HepG2 (cell line): ENCODE results near the gene DMRT3. TPM values are rescaled to one million over a fixed set of nuclear protein-coding genes. Genes with fewer than 3 reads are reported as not detected.

Experiments
- ATAC-seq: fragments of 200-7000 bp; cut with Tn5 transposase; 3 replicates; pipeline ENCODE4 v1.9.1; 2020; ENCODE audit warnings: mild to moderate bottlenecking, moderate library complexity
- BruUV-seq: library from RNA; stranded (reverse); fragments of 400-500 nt; replicated peaks from 2 replicates; lab custom pipeline; 2021; lab: Mats Ljungman, UMichigan
- CTCF ChIA-PET: fragments of 300-600 bp; formaldehyde crosslinking; extraction: SDS; loops from one replicate; lab custom pipeline; 2021; ENCODE audit warnings: low total read pairs, inconsistent platforms, low intra/inter-chr PET ratio; lab: Yijun Ruan, JAX
- POLR2A ChIA-PET: fragments of 350-600 bp; sonication (Branson Sonifier 250); formaldehyde crosslinking; loops from one replicate; lab custom pipeline; 2020; ENCODE audit warnings: antibody characterized with exemption, inconsistent platforms; lab: Yijun Ruan, JAX
- DNase-seq: peaks from one replicate; pipeline ENCODE4 v3.0.0-alpha.2; 2015; ENCODE audit warnings: low spot score
- FAIRE-seq: peaks from 3 replicates; lab custom pipeline; 2011; peaks lifted over from hg19 to GRCh38; lab: Jason Lieb, UNC
- H2AFZ ChIP-seq: one replicate; pipeline ENCODE4 v1.6.1; 2011; ENCODE audit warnings: low read length, inconsistent platforms
- H3K27ac ChIP-seq: fragments of 300-600 bp; 3 replicates; pipeline ENCODE4 v1.8.0; 2011; ENCODE audit warnings: mixed run types, mild to moderate bottlenecking, mixed read lengths, low read length, inconsistent platforms; ENCODE audit not compliant: insufficient read depth; ENCODE audit errors: extremely low read length
- H3K27me3 ChIP-seq, 2 experiments: fragments of 200-600 bp in 1 of 2; 2 replicates in 1 of 2; 3 replicates in 1 of 2; pipeline versions ENCODE4 v1.6.0 to v1.8.0; 2011; ENCODE audit warnings: low read length in 2 of 2, mild to moderate bottlenecking in 2 of 2, moderate library complexity in 2 of 2, inconsistent platforms in 1 of 2; ENCODE audit not compliant: insufficient read depth in 2 of 2, control insufficient read depth in 1 of 2
- H3K36me3 ChIP-seq, 2 experiments: fragments of 200-600 bp in 1 of 2; replicated peaks in 1 of 2; 2 replicates in 1 of 2; 3 replicates in 1 of 2; pipeline versions ENCODE4 v1.5.1 to v1.8.0; 2011; ENCODE audit warnings: low read length in 2 of 2, inconsistent platforms in 1 of 2; ENCODE audit not compliant: insufficient read depth in 2 of 2, control insufficient read depth in 1 of 2
- H3K4me1 ChIP-seq: 2 replicates; pipeline ENCODE4 v1.5.1; 2012; ENCODE audit warnings: low read length, inconsistent platforms; ENCODE audit not compliant: insufficient read depth
- H3K4me2 ChIP-seq: 2 replicates; pipeline ENCODE4 v1.6.0; 2011; ENCODE audit warnings: low read depth, low read length, inconsistent platforms
- H3K4me3 ChIP-seq, 3 experiments: fragments of 200-600 bp in 1 of 3; sonication (generic), shearing (Covaris generic) in 1 of 3; replicated peaks in 1 of 3; 2 replicates each; pipeline ENCODE4 v1.5.1; 2011 to 2016; ENCODE audit warnings: low read length in 3 of 3, inconsistent platforms in 2 of 3, low read depth in 2 of 3, mild to moderate bottlenecking in 2 of 3, control low read depth in 1 of 3, mixed read lengths in 1 of 3; ENCODE audit not compliant: insufficient read depth in 1 of 3
- H3K79me2 ChIP-seq: one replicate; pipeline ENCODE4 v1.6.1; 2011; ENCODE audit warnings: low read length, inconsistent platforms; ENCODE audit not compliant: insufficient read depth
- H3K9ac ChIP-seq: 2 replicates; pipeline ENCODE4 v1.6.0; 2011; ENCODE audit warnings: mild to moderate bottlenecking, low read depth, low read length, inconsistent platforms; ENCODE audit not compliant: insufficient read depth
- H3K9me3 ChIP-seq: 2 replicates; pipeline ENCODE4 v1.5.1; 2012; ENCODE audit warnings: mild to moderate bottlenecking, low read length
- H4K20me1 ChIP-seq: 2 replicates; pipeline ENCODE4 v1.6.0; 2011; ENCODE audit warnings: inconsistent platforms, mild to moderate bottlenecking, low read length, moderate library complexity; ENCODE audit not compliant: insufficient read depth
- CAMTA2 ChIP-seq: sonication (generic); formaldehyde crosslinking; IDR thresholded peaks from 2 replicates; pipeline ENCODE4 v1.4.0; 2020; ENCODE audit warnings: mild to moderate bottlenecking, missing genetic modification reagents, borderline replicate concordance
- E2F1 ChIP-seq: sonication (generic); formaldehyde crosslinking; IDR thresholded peaks from 2 replicates; pipeline ENCODE4 v1.5.0; 2020; ENCODE audit warnings: missing genetic modification reagents
- KDM4B ChIP-seq: sonication (generic); formaldehyde crosslinking; IDR thresholded peaks from 2 replicates; pipeline ENCODE4 v1.4.0; 2020; ENCODE audit warnings: missing genetic modification reagents
- MAFK ChIP-seq, 2 experiments: IDR thresholded peaks in 1 of 2; conservative IDR thresholded peaks in 1 of 2; 2 replicates each; pipeline ENCODE4 v1.6.1; 2011; ENCODE audit warnings: improper control_type of control experiment in 2 of 2, low read length in 2 of 2
- ZBTB34 ChIP-seq: sonication (generic); formaldehyde crosslinking; IDR thresholded peaks from 2 replicates; pipeline ENCODE4 v1.8.0; 2022; ENCODE audit warnings: mild to moderate bottlenecking, missing genetic modification reagents
- ZNF354B ChIP-seq: sonication (generic); formaldehyde crosslinking; IDR thresholded peaks from 2 replicates; pipeline ENCODE4 v1.8.0; 2022; ENCODE audit warnings: mild to moderate bottlenecking, missing genetic modification reagents
- WGBS: methylation state at CpG from one replicate; pipeline ENCODE4 v1.1.6; 2017; ENCODE audit warnings: low lambda C conversion rate; 5-methylcytosine and 5-hydroxymethylcytosine counted together
- in situ Hi-C: cut with HindIII; loops from 2 replicates; pipeline ENCODE4 v1.10.0; 2017; ENCODE audit warnings: low pct_unique_long_range_greater_than_20kb; ENCODE audit not compliant: extremely low pct_ligation_motif_present
- intact Hi-C: fragments of 100-400 bp; cut with micrococcal nuclease; formaldehyde crosslinking; loops from one replicate; pipeline ENCODE4 v1.10.0; 2022; ENCODE audit not compliant: unreplicated experiment
- polyA plus RNA-seq, 8 experiments: library from polyadenylated mRNA; depleted of rRNA in 3 of 8; stranded (reverse) in 7 of 8; unstranded in 1 of 8; fragments of >200 nt; fragmentation: Illumina TruSeq in 4 of 8; extraction: Trizol in 4 of 8; gene quantifications; 2 replicates each; pipeline versions ENCODE4 v1.2.1 to v1.2.3, GENCODE V29; 2011 to 2016; ENCODE audit warnings: low read depth in 4 of 8, missing spikeins in 1 of 8, mixed read lengths in 1 of 8; ENCODE audit not compliant: insufficient read depth in 1 of 8
- total RNA-seq, 5 experiments: library from RNA; depleted of rRNA; stranded (reverse); fragments of >200 nt; fragmentation: Illumina TruSeq; extraction: Trizol; gene quantifications; 2 replicates each; pipeline ENCODE4 v1.2.3, GENCODE V29; 2016; ENCODE audit warnings: low read depth in 1 of 5

DMRT3 gene
- total and polyA plus RNA-seq, 2 of the 13 experiments (the other 11 are each of a cell fraction or from before 2014, with no cell fraction given), result not detected

- Histone ChIP-seq H3K27ac (no peak overlapping the region), H2AFZ (no peak overlapping the region), H3K4me1 (no peaks in the 10 kb centered on the region), H4K20me1 (no peaks in the 10 kb centered on the region), H3K4me2 (no peak overlapping the region), H3K27me3 (peaks cover 6 to 60% of the 10 kb centered on the region in 2 experiments), H3K9ac (no peak overlapping the region), H3K9me3 (no peaks in the 10 kb centered on the region), H3K79me2 (no peaks in the 10 kb centered on the region), H3K36me3 (no peaks in the 10 kb centered on the region), H3K4me3 (no peak overlapping the region)
- ATAC-seq (no peak), FAIRE-seq (no peak), DNase-seq (no peak)
- BruUV-seq, result no TSS peak
- POLR2A ChIA-PET, result no interaction called here
- intact Hi-C loops (no loop called here), in situ Hi-C loops (no loop called here)
- no peak for TF ChIP-seq ZNF354B (CRISPR knock-in tag)
- WGBS, result 61% methylated on average over 41 of the region's 68 CpGs
- CTCF ChIA-PET, result no interaction called here
Measured at GRCh38 chr9:972501-973294, 3.8 kb upstream of the DMRT3 start.

GRCh38 chr9:973295-973834 is 3.1 kb upstream of the DMRT3 start:
- Histone ChIP-seq H3K79me2 (no peaks in the 10 kb centered on the region), H3K27ac (no peak overlapping the region), H3K9me3 (no peaks in the 10 kb centered on the region), H3K36me3 (no peaks in the 10 kb centered on the region), H2AFZ (no peak overlapping the region), H3K4me1 (no peaks in the 10 kb centered on the region), H3K9ac (no peak overlapping the region), H4K20me1 (no peaks in the 10 kb centered on the region), H3K4me2 (no peak overlapping the region), H3K27me3 (peaks cover 7 to 62% of the 10 kb centered on the region in 2 experiments), H3K4me3 (no peak overlapping the region)
- 52% methylated on average over 14 of the region's 17 CpGs for WGBS
- intact Hi-C loops, result no loop called here
- TF ChIP-seq CAMTA2 (CRISPR knock-in tag), result no peak
- TF ChIP-seq KDM4B (CRISPR knock-in tag), result no peak
- no peak for TF ChIP-seq ZBTB34 (CRISPR knock-in tag)
- no peak for TF ChIP-seq MAFK (conservative IDR thresholded peaks at IDR 0.05 in 1 of 2, IDR thresholded peaks at IDR 0.05 in 1 of 2; ENCODE audit: low read length in 2 of 2)
- TF ChIP-seq E2F1 (CRISPR knock-in tag), result no peak
- no peak for DNase-seq
- CTCF ChIA-PET, result no interaction called here
- no peak for FAIRE-seq
- in situ Hi-C loops, result no loop called here
- no TSS peak for BruUV-seq
- POLR2A ChIA-PET, result no interaction called here
- ATAC-seq, result no peak
